HepG2 (cell line): ENCODE data around the gene RPF1. TPM values are rescaled to one million over a fixed set of nuclear protein-coding genes. Genes with fewer than 3 reads are reported as not detected.

Experiments used
- ATAC-seq: fragments of 200-7000 bp; cut with Tn5 transposase; 3 replicates; pipeline ENCODE4 v1.9.1; 2020; ENCODE audit warnings: mild to moderate bottlenecking, moderate library complexity
- BruUV-seq: library from RNA; stranded (reverse); fragments of 400-500 nt; replicated peaks from 2 replicates; lab custom pipeline; 2021; lab: Mats Ljungman, UMichigan
- CTCF ChIA-PET: fragments of 300-600 bp; formaldehyde crosslinking; extraction: SDS; loops from one replicate; lab custom pipeline; 2021; ENCODE audit warnings: low total read pairs, inconsistent platforms, low intra/inter-chr PET ratio; lab: Yijun Ruan, JAX
- POLR2A ChIA-PET: fragments of 350-600 bp; sonication (Branson Sonifier 250); formaldehyde crosslinking; loops from one replicate; lab custom pipeline; 2020; ENCODE audit warnings: antibody characterized with exemption, inconsistent platforms; lab: Yijun Ruan, JAX
- DNase-seq: peaks from one replicate; pipeline ENCODE4 v3.0.0-alpha.2; 2015; ENCODE audit warnings: low spot score
- FAIRE-seq: peaks from 3 replicates; lab custom pipeline; 2011; peaks lifted over from hg19 to GRCh38; lab: Jason Lieb, UNC
- H2AFZ ChIP-seq: one replicate; pipeline ENCODE4 v1.6.1; 2011; ENCODE audit warnings: low read length, inconsistent platforms
- H3K27ac ChIP-seq: fragments of 300-600 bp; 3 replicates; pipeline ENCODE4 v1.8.0; 2011; ENCODE audit warnings: mixed run types, mild to moderate bottlenecking, mixed read lengths, low read length, inconsistent platforms; ENCODE audit not compliant: insufficient read depth; ENCODE audit errors: extremely low read length
- H3K27me3 ChIP-seq, 2 experiments: fragments of 200-600 bp in 1 of 2; 2 replicates in 1 of 2; 3 replicates in 1 of 2; pipeline versions ENCODE4 v1.6.0 to v1.8.0; 2011; ENCODE audit warnings: low read length in 2 of 2, mild to moderate bottlenecking in 2 of 2, moderate library complexity in 2 of 2, inconsistent platforms in 1 of 2; ENCODE audit not compliant: insufficient read depth in 2 of 2, control insufficient read depth in 1 of 2
- H3K36me3 ChIP-seq, 2 experiments: fragments of 200-600 bp in 1 of 2; replicated peaks in 1 of 2; 2 replicates in 1 of 2; 3 replicates in 1 of 2; pipeline versions ENCODE4 v1.5.1 to v1.8.0; 2011; ENCODE audit warnings: low read length in 2 of 2, inconsistent platforms in 1 of 2; ENCODE audit not compliant: insufficient read depth in 2 of 2, control insufficient read depth in 1 of 2
- H3K4me1 ChIP-seq: 2 replicates; pipeline ENCODE4 v1.5.1; 2012; ENCODE audit warnings: low read length, inconsistent platforms; ENCODE audit not compliant: insufficient read depth
- H3K4me2 ChIP-seq: 2 replicates; pipeline ENCODE4 v1.6.0; 2011; ENCODE audit warnings: low read depth, low read length, inconsistent platforms
- H3K4me3 ChIP-seq, 3 experiments: fragments of 200-600 bp in 1 of 3; sonication (generic), shearing (Covaris generic) in 1 of 3; replicated peaks in 1 of 3; 2 replicates each; pipeline ENCODE4 v1.5.1; 2011 to 2016; ENCODE audit warnings: low read length in 3 of 3, inconsistent platforms in 2 of 3, low read depth in 2 of 3, mild to moderate bottlenecking in 2 of 3, control low read depth in 1 of 3, mixed read lengths in 1 of 3; ENCODE audit not compliant: insufficient read depth in 1 of 3
- H3K79me2 ChIP-seq: one replicate; pipeline ENCODE4 v1.6.1; 2011; ENCODE audit warnings: low read length, inconsistent platforms; ENCODE audit not compliant: insufficient read depth
- H3K9ac ChIP-seq: 2 replicates; pipeline ENCODE4 v1.6.0; 2011; ENCODE audit warnings: mild to moderate bottlenecking, low read depth, low read length, inconsistent platforms; ENCODE audit not compliant: insufficient read depth
- H3K9me3 ChIP-seq: 2 replicates; pipeline ENCODE4 v1.5.1; 2012; ENCODE audit warnings: mild to moderate bottlenecking, low read length
- H4K20me1 ChIP-seq: 2 replicates; pipeline ENCODE4 v1.6.0; 2011; ENCODE audit warnings: inconsistent platforms, mild to moderate bottlenecking, low read length, moderate library complexity; ENCODE audit not compliant: insufficient read depth
- AGO1 ChIP-seq: fragments of 200-400 bp; formaldehyde crosslinking; IDR thresholded peaks from 2 replicates; pipeline ENCODE4 v1.6.1; 2017; ENCODE audit warnings: mild to moderate bottlenecking, low read depth, low read length, moderate library complexity; ENCODE audit not compliant: poor library complexity, severe bottlenecking
- ARHGAP35 ChIP-seq: sonication (generic); formaldehyde crosslinking; IDR thresholded peaks from 2 replicates; pipeline ENCODE4 v1.9.0; 2022; ENCODE audit warnings: mild to moderate bottlenecking, inconsistent platforms, moderate library complexity, missing genetic modification reagents, borderline replicate concordance
- ATF4 ChIP-seq, 2 experiments: fragments of 450-650 bp in 1 of 2; sonication (generic) in 1 of 2; formaldehyde crosslinking; IDR thresholded peaks; 2 replicates each; pipeline versions ENCODE4 v1.5.0 to v1.8.0; 2020 to 2022; ENCODE audit warnings: mild to moderate bottlenecking in 1 of 2, missing genetic modification reagents in 1 of 2
- KLF15 ChIP-seq: sonication (generic); formaldehyde crosslinking; IDR thresholded peaks from 2 replicates; pipeline ENCODE4 v1.8.1; 2023; ENCODE audit warnings: borderline replicate concordance, mild to moderate bottlenecking, inconsistent platforms, missing genetic modification reagents, mixed read lengths
- NR3C1 ChIP-seq: sonication (generic); formaldehyde crosslinking; IDR thresholded peaks from 2 replicates; pipeline ENCODE4 v1.4.0; 2020; ENCODE audit warnings: missing genetic modification reagents
- PPARG ChIP-seq: conservative IDR thresholded peaks from 2 replicates; pipeline ENCODE4 v1.6.1; 2016; ENCODE audit warnings: missing biosample characterization, missing genetic modification reagents
- THAP9 ChIP-seq: sonication (generic); formaldehyde crosslinking; IDR thresholded peaks from 2 replicates; pipeline ENCODE4; 2020; ENCODE audit warnings: missing genetic modification reagents, mild to moderate bottlenecking, borderline replicate concordance
- ZNF407 ChIP-seq: sonication (generic); formaldehyde crosslinking; IDR thresholded peaks from one replicate; pipeline ENCODE4 v1.5.1; 2020; ENCODE audit warnings: mild to moderate bottlenecking, missing genetic modification reagents; ENCODE audit errors: not compliant biosample characterization
- ZNF709 ChIP-seq: sonication (generic); formaldehyde crosslinking; IDR thresholded peaks from 2 replicates; pipeline ENCODE4 v1.5.0; 2020; ENCODE audit warnings: mild to moderate bottlenecking, missing genetic modification reagents
- ZNF891 ChIP-seq: sonication (generic); formaldehyde crosslinking; IDR thresholded peaks from 2 replicates; pipeline ENCODE4 v1.5.0; 2020; ENCODE audit warnings: mild to moderate bottlenecking, missing genetic modification reagents
- WGBS: methylation state at CpG from one replicate; pipeline ENCODE4 v1.1.6; 2017; ENCODE audit warnings: low lambda C conversion rate; 5-methylcytosine and 5-hydroxymethylcytosine counted together
- in situ Hi-C: cut with HindIII; loops from 2 replicates; pipeline ENCODE4 v1.10.0; 2017; ENCODE audit warnings: low pct_unique_long_range_greater_than_20kb; ENCODE audit not compliant: extremely low pct_ligation_motif_present
- intact Hi-C: fragments of 100-400 bp; cut with micrococcal nuclease; formaldehyde crosslinking; loops from one replicate; pipeline ENCODE4 v1.10.0; 2022; ENCODE audit not compliant: unreplicated experiment
- polyA plus RNA-seq, 8 experiments: library from polyadenylated mRNA; depleted of rRNA in 3 of 8; stranded (reverse) in 7 of 8; unstranded in 1 of 8; fragments of >200 nt; fragmentation: Illumina TruSeq in 4 of 8; extraction: Trizol in 4 of 8; gene quantifications; 2 replicates each; pipeline versions ENCODE4 v1.2.1 to v1.2.3, GENCODE V29; 2011 to 2016; ENCODE audit warnings: low read depth in 4 of 8, missing spikeins in 1 of 8, mixed read lengths in 1 of 8; ENCODE audit not compliant: insufficient read depth in 1 of 8
- total RNA-seq, 5 experiments: library from RNA; depleted of rRNA; stranded (reverse); fragments of >200 nt; fragmentation: Illumina TruSeq; extraction: Trizol; gene quantifications; 2 replicates each; pipeline ENCODE4 v1.2.3, GENCODE V29; 2016; ENCODE audit warnings: low read depth in 1 of 5

The RPF1 gene
- total and polyA plus RNA-seq, 2 of the 13 experiments (the other 11 are each of a cell fraction or from before 2014, with no cell fraction given) = 23.0 to 39.0 TPM

GRCh38 chr1:84506002-84506728, 27.1 kb downstream of the RPF1 start, which contains the start of the genes GNG5 and SPATA1:
TSS of gene GNG5 (minus strand) at chr1:84506581. CDS start at chr1:84506091, 490 bp downstream.
TSS of gene SPATA1 (plus strand) at chr1:84506386. CDS start at chr1:84516360, 9,974 bp downstream.
- CTCF ChIA-PET = no interaction called here
- Histone ChIP-seq H3K79me2 (peaks cover 48% of the 10 kb centered on the region), H3K4me1 (peaks cover 53% of the 10 kb centered on the region), H3K4me3 (peak within 1 kb of the TSS; percentile 92 to 97 (median 97)), H3K27ac (peak within 1 kb of the TSS; percentile 99), H3K9me3 (no peaks in the 10 kb centered on the region), H3K36me3 (peaks cover 2 to 6% of the 10 kb centered on the region in 2 experiments; a peak in 3 of 5 replicates), H3K4me2 (peak within 1 kb of the TSS; percentile 96), H2AFZ (peak within 1 kb of the TSS; percentile 34), H3K27me3 (no peaks in the 10 kb centered on the region), H3K9ac (peak within 1 kb of the TSS; percentile 99), H4K20me1 (peaks cover 37% of the 10 kb centered on the region)
- DNase-seq = peak; percentile 90
- no peak for FAIRE-seq
- no TSS peak for BruUV-seq
- intact Hi-C loops = loop anchor here (2.0 to 5.0 kb wide), 2 partner anchors 36 to 69 kb away; partner anchors contain the start of gene CTBS
- in situ Hi-C loops = loop anchor here (5.0 kb wide), 1 partner anchor 66 kb away; the partner anchor contains the start of gene CTBS
- 0% methylated on average over 24 of the region's 60 CpGs for WGBS
- ATAC-seq = peak; percentile 90
- POLR2A ChIA-PET = interaction anchor here (1.0 to 4.9 kb wide), 15 partner anchors 9 to 1065 kb away, joined by 3 to 90 read pairs (median 4); partner anchors contain the start of genes CTBS and RPF1
- TF ChIP-seq THAP9 (CRISPR knock-in tag) (no peak; the same call in 1 of the 2 replicates), ZNF407 (CRISPR knock-in tag) (no peak), ZNF891 (CRISPR knock-in tag) (no peak; the same call in 1 of the 2 replicates), ATF4 (CRISPR knock-in tag; IDR thresholded peaks at IDR 0.05) (peak in 1 of 2 experiments; percentile 47; a peak in 1 of 4 replicates), KLF15 (CRISPR knock-in tag) (no peak), AGO1 (no peak), ZNF709 (CRISPR knock-in tag) (peak; percentile 63), NR3C1 (CRISPR knock-in tag) (no peak), ARHGAP35 (no peak), PPARG (CRISPR knock-in tag) (no peak)
